Measurements from ENCODE around the gene CDH22.

Gene CDH22

GRCh38 chr20:46308258-46309157 is at the start of gene CDH22:
Gene CDH22, minus strand, starts transcription at chr20:46308498. Its CDS starts 57,204 bp downstream, at chr20:46251294.
- peak; percentile 84 for DNase-seq

- DNase-seq: no peak
These were observed 48.8 kb upstream of the CDH22 start for GRCh38 chr20:46357030-46357514.

- DNase-seq: no peak
These were observed 48.1 kb upstream of the CDH22 start for GRCh38 chr20:46356195-46357029.

GRCh38 chr20:46355778-46356177 is 47.5 kb upstream of the CDH22 start:
- DNase-seq: no peak

GRCh38 chr20:46354920-46355654 is 46.8 kb upstream of the CDH22 start:
- no peak for DNase-seq

- no peak for DNase-seq
These were observed 45.9 kb upstream of the CDH22 start for GRCh38 chr20:46354207-46354555.

- no peak for DNase-seq
These were observed 45.4 kb upstream of the CDH22 start for GRCh38 chr20:46353500-46354206.

GRCh38 chr20:46352370-46352938 is 44.2 kb upstream of the CDH22 start:
- no peak for DNase-seq

- DNase-seq: no peak
These were observed 43.2 kb upstream of the CDH22 start for GRCh38 chr20:46351357-46352058.

GRCh38 chr20:46350986-46351267 is 42.6 kb upstream of the CDH22 start:
- DNase-seq: no peak

- no peak for DNase-seq
These were observed 42.1 kb upstream of the CDH22 start for GRCh38 chr20:46350201-46350985.

- no peak for DNase-seq
These were observed 41.4 kb upstream of the CDH22 start for GRCh38 chr20:46349742-46350056.

- peak; percentile 53 for DNase-seq
These were observed 40.9 kb upstream of the CDH22 start for GRCh38 chr20:46349035-46349741.

GRCh38 chr20:46347841-46348803 is 39.8 kb upstream of the CDH22 start:
- DNase-seq: no peak

- DNase-seq: no peak
These were observed 38.5 kb upstream of the CDH22 start for GRCh38 chr20:46346770-46347169.

- no peak for DNase-seq
These were observed 36.3 kb upstream of the CDH22 start for GRCh38 chr20:46344488-46345162.

GRCh38 chr20:46343975-46344357 is 35.7 kb upstream of the CDH22 start:
- no peak for DNase-seq

- DNase-seq: peak; percentile 13
These were observed 35.2 kb upstream of the CDH22 start for GRCh38 chr20:46343348-46343974.

Data from NCI-H1436 (cell line).